Spleen (tissue), 7 donors: Measurements from ENCODE around the gene MARCHF10.

ENCODE experiments used
- CTCF ChIP-seq, 11 experiments: fragments of 200-600 bp in 7 of 11; fragments of 450-650 bp in 4 of 11; sonication (generic) in 4 of 11; IDR thresholded peaks in 8 of 11; conservative IDR thresholded peaks in 3 of 11; 1 replicate in 7 of 11; 2 replicates in 4 of 11; pipeline versions ENCODE4 v1.4.0 to v1.8.0; 2016 to 2021; ENCODE audit warnings: antibody characterized with exemption in 11 of 11, inconsistent platforms in 4 of 11, mild to moderate bottlenecking in 1 of 11
- POLR2A ChIP-seq, 3 donors: fragments of 450-650 bp; IDR thresholded peaks; one replicate each; pipeline ENCODE4 v1.5.1; 2017; ENCODE audit warnings: antibody characterized with exemption in 3 of 3, mild to moderate bottlenecking in 1 of 3
- POLR2AphosphoS5 ChIP-seq, 3 donors: sonication (generic); formaldehyde crosslinking; IDR thresholded peaks; one replicate each; pipeline ENCODE4 v1.5.1; 2017; ENCODE audit warnings: antibody characterized with exemption in 3 of 3
- donor health status: DM: no; HTN: no; CAD: no; lungs with moderate emphysema.
- donor health status: DM: no; HTN: no; CAD: no.
- donor health status: DM: no; HTN: no; CAD: no.

GRCh38 chr17:62807812-62808575, at the start of gene MARCHF10:
- TF ChIP-seq CTCF (IDR thresholded peaks at IDR 0.05 in 8 of 11, conservative IDR thresholded peaks at IDR 0.05 in 3 of 11) (no peak), POLR2A (IDR thresholded peaks at IDR 0.05) (no peak), POLR2AphosphoS5 (IDR thresholded peaks at IDR 0.05) (no peak)
